Endodermal cell (in vitro differentiated cells): Measurements from ENCODE around the gene SMYD3. TPM values are rescaled to one million over a fixed set of nuclear protein-coding genes. Genes with fewer than 3 reads are reported as not detected.

ENCODE experiments used
- DNase-seq: peaks from one replicate; pipeline ENCODE4 v3.0.0-alpha.2; 2017
- H3K27ac ChIP-seq: 2 replicates; pipeline ENCODE4 v1.5.1; 2013; ENCODE audit warnings: mild to moderate bottlenecking, low read depth, low read length, moderate library complexity
- H3K27me3 ChIP-seq: 2 replicates; pipeline ENCODE4 v1.6.1; 2013; ENCODE audit warnings: mild to moderate bottlenecking, low read length, moderate library complexity; ENCODE audit not compliant: insufficient read depth, control insufficient read depth, poor library complexity, severe bottlenecking
- H3K36me3 ChIP-seq: 2 replicates; pipeline ENCODE4 v1.7.0; 2013; ENCODE audit warnings: mild to moderate bottlenecking, low read length, moderate library complexity; ENCODE audit not compliant: control insufficient read depth, insufficient read depth
- H3K4me1 ChIP-seq: one replicate; pipeline ENCODE4 v1.7.0; 2013; ENCODE audit warnings: low read length; ENCODE audit not compliant: control insufficient read depth, insufficient read depth
- H3K4me3 ChIP-seq: 2 replicates; pipeline ENCODE4 v1.5.1; 2013; ENCODE audit warnings: mild to moderate bottlenecking, low read length, moderate library complexity
- H3K9ac ChIP-seq: 2 replicates; pipeline ENCODE4 v1.6.1; 2013; ENCODE audit warnings: mild to moderate bottlenecking, low read length, moderate library complexity; ENCODE audit not compliant: poor library complexity, severe bottlenecking; ENCODE audit errors: extremely low read depth
- H3K9me3 ChIP-seq: 2 replicates; pipeline ENCODE4 v1.6.1; 2013; ENCODE audit warnings: mild to moderate bottlenecking, low read length, moderate library complexity; ENCODE audit not compliant: control insufficient read depth
- H3K27ac Mint-ChIP-seq: 2 replicates; pipeline ENCODE4 v1.8.0; 2020; ENCODE audit warnings: mixed read lengths
- H3K27me3 Mint-ChIP-seq: 2 replicates; pipeline ENCODE4 v1.8.0; 2021; ENCODE audit warnings: mild to moderate bottlenecking, mixed read lengths; ENCODE audit not compliant: insufficient read depth
- H3K36me3 Mint-ChIP-seq: 2 replicates; pipeline ENCODE4 v1.8.0; 2020; ENCODE audit warnings: low read depth, mixed read lengths
- H3K4me1 Mint-ChIP-seq: 2 replicates; pipeline ENCODE4 v1.8.0; 2020; ENCODE audit warnings: mixed read lengths
- H3K4me3 Mint-ChIP-seq: 2 replicates; pipeline ENCODE4 v1.8.0; 2020; ENCODE audit warnings: mild to moderate bottlenecking, moderate library complexity, mixed read lengths
- H3K9me3 Mint-ChIP-seq: 2 replicates; pipeline ENCODE4 v1.8.0; 2020; ENCODE audit warnings: mild to moderate bottlenecking, mixed read lengths
- CTCF ChIP-seq: fragments of 200-600 bp; sonication (generic); conservative IDR thresholded peaks from 2 replicates; pipeline ENCODE4 v1.5.0; 2021; ENCODE audit warnings: antibody characterized with exemption, mild to moderate bottlenecking
- WGBS, 2 experiments: methylation state at CpG; one replicate each; pipeline versions ENCODE4 v1.1.5 to v1.1.7; 2013; ENCODE audit warnings: missing lambda C conversion rate in 2 of 2, mixed read lengths in 1 of 2; ENCODE audit not compliant: insufficient coverage in 1 of 2, insufficient read length in 1 of 2; 5-methylcytosine and 5-hydroxymethylcytosine counted together
- total RNA-seq, 2 donors: library from RNA; stranded (reverse); fragmentation: NEBNext Ultra II Directional in 1 of 2; extraction: Animal tissue kit (Norgen Biotek cat#: 25700) in 1 of 2; gene quantifications; 2 replicates in 1 of 2; 3 replicates in 1 of 2; pipeline ENCODE4 v1.2.1, GENCODE V29; 2021

The SMYD3 gene
- total RNA-seq, 2 donors from 2014 or later, result 32.3 to 45.8 TPM

- peaks cover 15% of the 10 kb centered on the region for H3K27me3 ChIP-seq
- peaks cover 6% of the 10 kb centered on the region for H3K4me1 ChIP-seq
- no peaks in the 10 kb centered on the region for H3K36me3 ChIP-seq
- no peak for DNase-seq
- H3K27ac ChIP-seq, result no peak overlapping the region
- peaks cover 4% of the 10 kb centered on the region for H3K9me3 ChIP-seq
- Mint-ChIP-seq H3K4me3 (no peak overlapping the region), H3K9me3 (peaks cover 10% of the 10 kb centered on the region), H3K27ac (no peak overlapping the region), H3K4me1 (peaks cover 20% of the 10 kb centered on the region), H3K36me3 (no peaks in the 10 kb centered on the region), H3K27me3 (peaks cover 42% of the 10 kb centered on the region)
- H3K4me3 ChIP-seq, result no peak overlapping the region
- no peak overlapping the region for H3K9ac ChIP-seq
- 86 to 96% methylated on average over 2 to 4 of the region's 4 CpGs for WGBS, 2 experiments
- no peak for TF ChIP-seq CTCF
Observed at GRCh38 chr1:245760301-245760700, 746.8 kb downstream of the SMYD3 start.

GRCh38 chr1:245754463-245754961 lies 752.6 kb downstream of the SMYD3 start:
- no peak overlapping the region for H3K9ac ChIP-seq
- DNase-seq, result no peak
- 88 to 92% methylated on average over 3 of the region's 3 CpGs for WGBS, 2 experiments
- H3K27me3 ChIP-seq, result peaks cover 38% of the 10 kb centered on the region
- no peaks in the 10 kb centered on the region for H3K4me1 ChIP-seq
- peaks cover 7% of the 10 kb centered on the region for H3K9me3 ChIP-seq
- H3K27ac ChIP-seq, result no peak overlapping the region
- peaks cover 12% of the 10 kb centered on the region for H3K4me1 Mint-ChIP-seq
- peak; percentile 20 for TF ChIP-seq CTCF
- peaks cover 21% of the 10 kb centered on the region for H3K9me3 Mint-ChIP-seq
- peaks cover 51% of the 10 kb centered on the region for H3K27me3 Mint-ChIP-seq
- no peaks in the 10 kb centered on the region for H3K36me3 ChIP-seq
- no peak overlapping the region for H3K4me3 ChIP-seq
- H3K36me3 Mint-ChIP-seq, result no peaks in the 10 kb centered on the region
- no peak overlapping the region for H3K4me3 Mint-ChIP-seq
- no peak overlapping the region for H3K27ac Mint-ChIP-seq

GRCh38 chr1:245753807-245754206 lies 753.3 kb downstream of the SMYD3 start:
- Mint-ChIP-seq H3K27me3 (peaks cover 56% of the 10 kb centered on the region), H3K4me3 (no peak overlapping the region), H3K9me3 (peaks cover 21% of the 10 kb centered on the region), H3K36me3 (no peaks in the 10 kb centered on the region), H3K4me1 (peaks cover 12% of the 10 kb centered on the region), H3K27ac (no peak overlapping the region)
- DNase-seq, result no peak
- peaks cover 45% of the 10 kb centered on the region for H3K27me3 ChIP-seq
- no peaks in the 10 kb centered on the region for H3K4me1 ChIP-seq
- H3K4me3 ChIP-seq, result no peak overlapping the region
- H3K27ac ChIP-seq, result no peak overlapping the region
- peaks cover 7% of the 10 kb centered on the region for H3K9me3 ChIP-seq
- no peaks in the 10 kb centered on the region for H3K36me3 ChIP-seq
- 94% methylated on average over 2 of the region's 2 CpGs; no CpG with 5 or more reads in 1 of the 2 experiments for WGBS, 2 experiments
- no peak overlapping the region for H3K9ac ChIP-seq
- TF ChIP-seq CTCF, result no peak
